Common myeloid progenitor, CD34-positive (primary cell): ENCODE data around the gene FGF10.

Experiments used
- CTCF ChIA-PET: fragments of 350-600 bp; sonication (Branson Sonifier 250); formaldehyde crosslinking; loops from one replicate; lab custom pipeline; 2021; ENCODE audit warnings: antibody characterized with exemption; lab: Charles Lee
- POLR2A ChIA-PET: fragments of 350-600 bp; sonication (Branson Sonifier 250); formaldehyde crosslinking; loops from one replicate; lab custom pipeline; 2021; ENCODE audit warnings: antibody characterized with exemption; lab: Charles Lee
- DNase-seq, 3 donors: peaks; one replicate each; pipeline versions ENCODE4 v3.0.0 to v3.0.0-alpha.2; 2013
- H3K27ac ChIP-seq, 2 experiments: 1 replicate in 1 of 2; 2 replicates in 1 of 2; pipeline ENCODE4 v1.7.0; 2013; ENCODE audit warnings: inconsistent platforms in 2 of 2, low read length in 2 of 2, mild to moderate bottlenecking in 2 of 2, low read depth in 1 of 2, moderate library complexity in 1 of 2; ENCODE audit not compliant: severe bottlenecking in 2 of 2, insufficient read depth in 1 of 2, poor library complexity in 1 of 2
- H3K27me3 ChIP-seq, 5 experiments: replicated peaks in 2 of 5; 1 replicate in 3 of 5; 2 replicates in 2 of 5; pipeline versions ENCODE4 v1.6.1 to v1.7.0; 2013; ENCODE audit warnings: low read length in 4 of 5, mild to moderate bottlenecking in 2 of 5, moderate library complexity in 2 of 5, inconsistent platforms in 1 of 5; ENCODE audit not compliant: insufficient read depth in 5 of 5, control insufficient read depth in 4 of 5
- H3K36me3 ChIP-seq, 4 experiments: 1 replicate in 2 of 4; 2 replicates in 2 of 4; pipeline versions ENCODE4 v1.6.1 to v1.7.0; 2013; ENCODE audit warnings: low read length in 3 of 4, control low read depth in 1 of 4, mild to moderate bottlenecking in 1 of 4; ENCODE audit not compliant: control insufficient read depth in 4 of 4, insufficient read depth in 4 of 4
- H3K4me1 ChIP-seq, 4 experiments: 1 replicate in 3 of 4; 2 replicates in 1 of 4; pipeline versions ENCODE4 v1.6.1 to v1.7.1; 2013; ENCODE audit warnings: low read length in 3 of 4, mild to moderate bottlenecking in 3 of 4, control low read depth in 1 of 4, inconsistent platforms in 1 of 4, moderate library complexity in 1 of 4; ENCODE audit not compliant: control insufficient read depth in 4 of 4, insufficient read depth in 4 of 4; ENCODE audit errors: control extremely low read depth in 1 of 4
- H3K4me3 ChIP-seq, 7 experiments: 1 replicate in 4 of 7; 2 replicates in 3 of 7; pipeline versions ENCODE4 v1.5.1 to v1.7.0; 2013; ENCODE audit warnings: mild to moderate bottlenecking in 7 of 7, low read length in 6 of 7, moderate library complexity in 6 of 7, inconsistent platforms in 2 of 7, low read depth in 2 of 7, control low read depth in 1 of 7; ENCODE audit not compliant: insufficient read depth in 4 of 7, control insufficient read depth in 1 of 7; ENCODE audit errors: extremely low read depth in 1 of 7
- H3K9me3 ChIP-seq, 5 experiments: 1 replicate in 4 of 5; 2 replicates in 1 of 5; pipeline versions ENCODE4 v1.6.1 to v1.7.1; 2013; ENCODE audit warnings: low read length in 4 of 5, mild to moderate bottlenecking in 2 of 5, inconsistent platforms in 1 of 5, low read depth in 1 of 5, moderate library complexity in 1 of 5; ENCODE audit not compliant: control insufficient read depth in 4 of 5, insufficient read depth in 2 of 5; ENCODE audit errors: control extremely low read depth in 1 of 5
- WGBS: methylation state at CpG from one replicate; pipeline ENCODE4 v1.1.5; 2013; ENCODE audit not compliant: insufficient coverage; 5-methylcytosine and 5-hydroxymethylcytosine counted together

FGF10 gene

DNA sequence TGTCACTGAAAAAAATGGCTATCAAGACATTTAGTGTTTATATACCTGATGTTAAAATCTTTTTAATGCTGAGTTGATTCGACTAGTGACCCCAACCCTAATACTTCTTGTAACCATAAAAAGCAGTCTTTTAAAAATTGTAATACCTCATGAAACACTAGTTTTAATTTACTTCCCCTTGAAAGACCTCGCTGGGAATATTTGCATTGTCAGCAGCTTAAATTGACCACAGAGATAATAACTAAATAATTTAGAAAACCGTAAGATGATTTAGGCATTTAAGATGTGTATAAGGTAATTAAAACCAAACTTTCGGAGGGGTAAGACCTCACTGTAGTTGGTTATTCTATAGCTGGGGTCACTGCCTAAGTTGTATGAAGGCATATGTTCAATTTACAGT, 89.8 kb downstream of the FGF10 start:
- Histone ChIP-seq H3K27ac (no peak overlapping the region), H3K4me1 (no peaks in the 10 kb centered on the region), H3K4me3 (no peak overlapping the region), H3K9me3 (no peaks in the 10 kb centered on the region), H3K27me3 (no peaks in the 10 kb centered on the region), H3K36me3 (no peaks in the 10 kb centered on the region)
- WGBS: 85% methylated on average over 2 of the region's 4 CpGs
- POLR2A ChIA-PET: no interaction called here
- CTCF ChIA-PET: no interaction called here
- no peak for DNase-seq

GRCh38 chr5:44294516-44294915, 94.7 kb downstream of the FGF10 start:
- Histone ChIP-seq H3K36me3 (no peaks in the 10 kb centered on the region), H3K4me1 (no peaks in the 10 kb centered on the region), H3K27ac (no peak overlapping the region), H3K9me3 (peaks cover 0 to 2% (median 0%) of the 10 kb centered on the region in 5 experiments), H3K4me3 (no peak overlapping the region), H3K27me3 (no peaks in the 10 kb centered on the region)
- DNase-seq: no peak
- 100% methylated on average over 1 of the region's 2 CpGs for WGBS
- CTCF ChIA-PET: no interaction called here
- POLR2A ChIA-PET: no interaction called here

- Histone ChIP-seq H3K27me3 (no peaks in the 10 kb centered on the region), H3K36me3 (no peaks in the 10 kb centered on the region), H3K9me3 (peaks cover 0 to 2% (median 0%) of the 10 kb centered on the region in 5 experiments), H3K27ac (no peak overlapping the region), H3K4me3 (no peak overlapping the region), H3K4me1 (no peaks in the 10 kb centered on the region)
- CTCF ChIA-PET: no interaction called here
- no peak for DNase-seq
- WGBS: no CpG with 5 or more reads among the region's 2 CpGs
- POLR2A ChIA-PET: no interaction called here
These were observed 96.5 kb downstream of the FGF10 start for GRCh38 chr5:44292736-44293135.

- POLR2A ChIA-PET: no interaction called here
- H3K4me3 ChIP-seq: no peak overlapping the region
- no peaks in the 10 kb centered on the region for H3K36me3 ChIP-seq
- no peaks in the 10 kb centered on the region for H3K4me1 ChIP-seq
- 94% methylated on average over 2 of the region's 3 CpGs for WGBS
- DNase-seq: no peak
- CTCF ChIA-PET: no interaction called here
- no peak overlapping the region for H3K27ac ChIP-seq
- H3K9me3 ChIP-seq: no peaks in the 10 kb centered on the region
- no peaks in the 10 kb centered on the region for H3K27me3 ChIP-seq
These were observed 110.8 kb downstream of the FGF10 start for GRCh38 chr5:44278469-44278868.

GRCh38 chr5:44275908-44276307, 113.3 kb downstream of the FGF10 start:
- H3K36me3 ChIP-seq: no peaks in the 10 kb centered on the region
- no peak overlapping the region for H3K27ac ChIP-seq
- no peaks in the 10 kb centered on the region for H3K4me1 ChIP-seq
- no peak overlapping the region for H3K4me3 ChIP-seq
- CTCF ChIA-PET: no interaction called here
- POLR2A ChIA-PET: no interaction called here
- no peaks in the 10 kb centered on the region for H3K27me3 ChIP-seq
- 0% methylated on average over 1 of the region's 1 CpG for WGBS
- no peak for DNase-seq
- no peaks in the 10 kb centered on the region for H3K9me3 ChIP-seq

DNA sequence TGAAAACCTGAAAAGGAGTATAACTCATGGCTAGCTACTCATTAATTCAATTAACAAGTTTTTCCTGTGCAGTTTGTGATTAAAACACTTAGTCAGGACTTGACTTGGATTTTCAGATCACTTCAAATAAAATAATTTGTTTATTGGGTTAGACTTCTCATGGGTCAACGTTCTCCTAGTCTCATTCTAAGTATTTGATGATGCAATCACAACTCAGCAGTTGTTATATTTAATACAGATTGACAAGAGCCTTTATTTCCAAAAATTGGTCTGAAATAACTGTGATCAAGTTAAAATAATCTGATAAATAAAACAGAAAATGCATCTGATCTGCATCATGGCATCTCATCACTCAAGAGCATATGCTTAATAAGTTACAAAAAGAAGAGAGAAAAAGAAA, 113.9 kb downstream of the FGF10 start:
- WGBS: no CpG with 5 or more reads among the region's 1 CpG
- ChIA-PET POLR2A (no interaction called here), CTCF (no interaction called here)
- H3K27me3 ChIP-seq: no peaks in the 10 kb centered on the region
- H3K4me3 ChIP-seq: no peak overlapping the region
- H3K9me3 ChIP-seq: no peaks in the 10 kb centered on the region
- no peaks in the 10 kb centered on the region for H3K4me1 ChIP-seq
- H3K36me3 ChIP-seq: no peaks in the 10 kb centered on the region
- no peak for DNase-seq
- no peak overlapping the region for H3K27ac ChIP-seq

- H3K9me3 ChIP-seq: no peaks in the 10 kb centered on the region
- no peak overlapping the region for H3K27ac ChIP-seq
- H3K4me3 ChIP-seq: no peak overlapping the region
- ChIA-PET POLR2A (no interaction called here), CTCF (no interaction called here)
- H3K36me3 ChIP-seq: no peaks in the 10 kb centered on the region
- DNase-seq: no peak
- H3K4me1 ChIP-seq: peaks cover 0 to 2% (median 0%) of the 10 kb centered on the region in 4 experiments
- no peaks in the 10 kb centered on the region for H3K27me3 ChIP-seq
These were observed 121.3 kb downstream of the FGF10 start for GRCh38 chr5:44267909-44268308.
